ENCODE results near the gene GID4.
"Not testable (repeated sequence)": the region's sequence is repeated elsewhere in the genome, so short reads cannot be mapped to it uniquely, and the experiment has no call there.

Gene GID4

GRCh38 chr17:17994271-17995069, 44.7 kb upstream of the GID4 start:
- Mint-ChIP-seq H3K27me3 (ENCODE audit: low read depth, poor library complexity) (peaks cover 5% of the 10 kb centered on the region), H3K4me3 (no peak overlapping the region), H3K4me1 (peaks cover 26% of the 10 kb centered on the region), H3K36me3 (ENCODE audit: low read depth) (no peaks in the 10 kb centered on the region), H3K9me3 (no peaks in the 10 kb centered on the region), H3K27ac (no peak overlapping the region)
- TF ChIP-seq CTCF (IDR thresholded peaks at IDR 0.05): peak; percentile 37
- peak; percentile 43 for DNase-seq

- not testable (repeated sequence) for H3K36me3 Mint-ChIP-seq (ENCODE audit: low read depth); H3K4me3 Mint-ChIP-seq; H3K27ac Mint-ChIP-seq; DNase-seq; H3K9me3 Mint-ChIP-seq; H3K27me3 Mint-ChIP-seq (ENCODE audit: low read depth, poor library complexity)
- H3K4me1 Mint-ChIP-seq: peaks cover 29% of the 10 kb centered on the region
Measured at GRCh38 chr17:17995887-17996286, 43.3 kb upstream of the GID4 start.

- Mint-ChIP-seq H3K27me3 (ENCODE audit: low read depth, poor library complexity) (peaks cover 4% of the 10 kb centered on the region), H3K4me1 (peaks cover 29% of the 10 kb centered on the region), H3K9me3 (no peaks in the 10 kb centered on the region), H3K4me3 (no peak overlapping the region), H3K27ac (no peak overlapping the region), H3K36me3 (ENCODE audit: low read depth) (no peaks in the 10 kb centered on the region)
- TF ChIP-seq CTCF (IDR thresholded peaks at IDR 0.05): no peak
- no peak for DNase-seq
Measured at GRCh38 chr17:17998934-17999333, 40.3 kb upstream of the GID4 start.

DNA sequence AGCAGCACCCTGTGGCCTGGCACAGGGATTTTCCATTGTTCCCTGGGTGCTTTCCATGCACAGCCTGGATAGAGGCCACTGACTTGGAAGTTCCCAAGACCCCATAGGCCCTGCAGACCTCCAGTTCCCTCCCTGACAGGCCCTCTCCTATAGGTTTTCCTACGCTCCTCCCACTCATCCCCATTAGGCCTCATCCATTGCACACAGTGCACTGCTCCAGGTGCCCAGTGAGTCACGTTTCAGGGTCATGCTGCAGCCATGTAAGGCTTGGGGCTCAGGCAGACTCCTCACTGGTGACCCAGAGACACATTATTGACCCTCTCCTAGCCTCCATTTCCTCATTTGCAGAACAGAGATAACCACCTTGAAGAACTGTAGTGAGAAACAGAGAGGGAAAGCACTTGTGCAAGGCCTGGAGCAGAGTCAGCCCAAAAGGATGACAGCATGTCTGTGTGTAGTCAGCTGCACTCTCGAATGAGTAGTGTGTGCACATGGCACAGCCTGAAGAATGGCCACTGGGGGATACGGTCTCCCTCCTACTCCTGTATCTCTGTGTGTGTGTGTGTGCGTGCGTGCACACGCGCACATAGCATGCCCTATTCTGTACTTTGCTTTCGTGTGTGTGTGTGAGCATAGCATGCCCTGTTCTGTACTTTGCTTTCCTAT, 39.7 kb upstream of the GID4 start:
- Mint-ChIP-seq H3K27me3 (ENCODE audit: low read depth, poor library complexity) (peaks cover 2% of the 10 kb centered on the region), H3K4me3 (no peak overlapping the region), H3K36me3 (ENCODE audit: low read depth) (no peaks in the 10 kb centered on the region), H3K9me3 (no peaks in the 10 kb centered on the region), H3K27ac (no peak overlapping the region), H3K4me1 (peaks cover 27% of the 10 kb centered on the region)
- DNase-seq: no peak
- TF ChIP-seq CTCF (IDR thresholded peaks at IDR 0.05): no peak

DNA sequence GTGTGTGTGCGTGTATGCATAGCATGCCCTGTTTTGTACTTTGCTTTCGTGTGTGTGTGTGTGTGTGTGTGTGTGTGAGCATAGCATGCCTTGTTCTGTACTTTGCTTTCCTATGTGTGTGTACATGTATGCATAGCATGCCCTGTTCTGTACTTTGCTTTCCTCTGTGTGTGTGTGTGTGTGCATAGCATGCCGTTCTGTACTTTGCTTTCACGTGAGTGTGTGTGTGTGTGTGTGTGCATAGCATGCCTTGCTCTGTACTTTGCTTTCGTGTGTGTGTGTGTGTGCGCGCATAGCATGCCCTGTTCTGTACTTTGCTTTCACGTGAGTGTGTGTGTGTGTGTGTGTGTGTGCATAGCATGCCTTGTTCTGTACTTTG, 39.2 kb upstream of the GID4 start:
- peaks cover 2% of the 10 kb centered on the region for H3K27me3 Mint-ChIP-seq (ENCODE audit: low read depth, poor library complexity)
- H3K9me3 Mint-ChIP-seq: no peaks in the 10 kb centered on the region
- no peaks in the 10 kb centered on the region for H3K36me3 Mint-ChIP-seq (ENCODE audit: low read depth)
- H3K4me1 Mint-ChIP-seq: peaks cover 21% of the 10 kb centered on the region
- no peak overlapping the region for H3K27ac Mint-ChIP-seq
- H3K4me3 Mint-ChIP-seq: no peak overlapping the region
- no peak for DNase-seq
- TF ChIP-seq CTCF (IDR thresholded peaks at IDR 0.05): no peak

DNA sequence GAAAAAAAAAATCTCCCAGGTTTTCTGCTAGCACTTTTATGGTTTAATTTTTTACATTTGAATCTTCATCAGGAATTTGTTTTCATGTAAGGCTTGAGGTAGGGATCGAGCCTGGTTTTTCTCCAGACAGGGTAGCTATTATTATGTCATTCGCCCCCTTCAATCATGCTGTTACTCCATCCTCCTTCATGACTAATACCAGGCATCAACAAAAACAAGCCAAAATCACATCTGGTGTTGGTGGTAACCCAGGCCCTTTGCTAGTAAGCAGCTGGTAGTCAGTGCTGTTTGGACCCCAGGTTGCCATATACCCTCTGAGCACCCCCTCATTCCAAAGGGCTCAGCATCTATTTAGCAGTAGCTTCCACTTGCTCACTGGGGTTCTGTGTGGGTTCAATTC, 37.0 kb upstream of the GID4 start:
- Mint-ChIP-seq H3K4me1 (peaks cover 23% of the 10 kb centered on the region), H3K27ac (no peak overlapping the region), H3K36me3 (ENCODE audit: low read depth) (no peaks in the 10 kb centered on the region), H3K9me3 (no peaks in the 10 kb centered on the region), H3K4me3 (no peak overlapping the region), H3K27me3 (ENCODE audit: low read depth, poor library complexity) (peaks cover 8% of the 10 kb centered on the region)
- TF ChIP-seq CTCF (IDR thresholded peaks at IDR 0.05): no peak
- DNase-seq: no peak
